ENCODE results near the gene DZIP1L. TPM values are rescaled to one million over a fixed set of nuclear protein-coding genes. Genes with fewer than 3 reads are reported as not detected.

The DZIP1L gene
- total and polyA plus RNA-seq, 9 of the 15 experiments (the other 6 are each of a cell fraction or from before 2014, with no cell fraction given): 0.03 to 1.5 (median 0.48) TPM; not detected in 1

GRCh38 chr3:138114988-138115971 is at the start of gene DZIP1L (continued):
- TF ChIP-seq CHD7 (IDR thresholded peaks at IDR 0.05; ENCODE audit: low read depth, low read length) (no peak), BCLAF1 (IDR thresholded peaks at IDR 0.05; ENCODE audit: borderline replicate concordance in 1 of 2, control insufficient read depth in 1 of 2, low read depth in 2 of 2, low read length in 1 of 2) (no peak), E2F1 (CRISPR knock-in tag; IDR thresholded peaks at IDR 0.05) (no peak), RAD21 (CRISPR knock-in tag; conservative IDR thresholded peaks at IDR 0.05 in 1 of 2, IDR thresholded peaks at IDR 0.05 in 1 of 2) (no peak), CREB3L1 (IDR thresholded peaks at IDR 0.05; ENCODE audit: borderline replicate concordance, low read depth) (no peak), KLF10 (CRISPR knock-in tag; IDR thresholded peaks at IDR 0.05) (no peak)

Measured in K562 (cell line).